OCI-LY1 (cell line): ENCODE measurements around the gene PHOSPHO1.
A peak's percentile ranks its signal among the peaks of the same experiment; 100 is the strongest.

Experiments used
- H2AFZ ChIP-seq: fragments of 200-600 bp; sonication (generic), shearing (Covaris generic); 2 replicates; pipeline ENCODE4 v1.6.0; 2014; ENCODE audit warnings: antibody characterized with exemption, mild to moderate bottlenecking, low read length
- H3F3A ChIP-seq: fragments of 200-600 bp; sonication (generic), shearing (Covaris generic); 2 replicates; pipeline ENCODE4 v1.6.0; 2014; ENCODE audit warnings: mild to moderate bottlenecking, antibody characterized with exemption, low read length, moderate library complexity; ENCODE audit not compliant: insufficient read depth
- H3K27ac ChIP-seq: fragments of 200-600 bp; sonication (generic); 2 replicates; pipeline ENCODE4 v1.5.1; 2014; ENCODE audit warnings: low read length, mixed run types, mild to moderate bottlenecking, low read depth; ENCODE audit not compliant: poor library complexity, severe bottlenecking
- H3K27me3 ChIP-seq: fragments of 200-600 bp; sonication (generic); 2 replicates; pipeline ENCODE4 v1.6.0; 2014; ENCODE audit warnings: antibody characterized with exemption, mild to moderate bottlenecking, low read length, moderate library complexity; ENCODE audit not compliant: insufficient read depth
- H3K36me3 ChIP-seq: fragments of 200-600 bp; sonication (generic); 2 replicates; pipeline ENCODE4 v1.6.1; 2014; ENCODE audit warnings: mild to moderate bottlenecking, antibody characterized with exemption, low read length, moderate library complexity, mixed read lengths; ENCODE audit not compliant: insufficient read depth
- H3K4me1 ChIP-seq: fragments of 200-600 bp; sonication (generic); 2 replicates; pipeline ENCODE4 v1.5.1; 2014; ENCODE audit warnings: mild to moderate bottlenecking, low read length, moderate library complexity; ENCODE audit not compliant: insufficient read depth, severe bottlenecking
- H3K4me2 ChIP-seq: fragments of 200-600 bp; sonication (generic), shearing (Covaris generic); 2 replicates; pipeline ENCODE4 v1.6.1; 2014; ENCODE audit warnings: low read length
- H3K4me3 ChIP-seq: fragments of 200-600 bp; sonication (generic); 2 replicates; pipeline ENCODE4 v1.5.1; 2014; ENCODE audit warnings: low read length, low read depth, mild to moderate bottlenecking, mixed read lengths; ENCODE audit not compliant: poor library complexity, severe bottlenecking
- H3K79me2 ChIP-seq: fragments of 200-600 bp; shearing (Covaris generic); 2 replicates; pipeline ENCODE4 v1.6.1; 2016; ENCODE audit warnings: mixed run types, low read length, mixed read lengths; ENCODE audit not compliant: insufficient read depth
- H3K9ac ChIP-seq: fragments of 200-600 bp; sonication (generic), shearing (Covaris generic); 2 replicates; pipeline ENCODE4 v1.6.1; 2014; ENCODE audit warnings: mild to moderate bottlenecking, low read length, mixed read lengths
- H3K9me2 ChIP-seq: fragments of 200-600 bp; sonication (generic), shearing (Covaris generic); 2 replicates; pipeline ENCODE4 v1.6.1; 2014; ENCODE audit warnings: low read depth, mild to moderate bottlenecking, low read length, mixed read lengths
- H3K9me3 ChIP-seq: fragments of 200-600 bp; shearing (Covaris generic); 2 replicates; pipeline ENCODE4 v1.6.1; 2014; ENCODE audit warnings: low read length, mixed read lengths
- H4K20me1 ChIP-seq: fragments of 200-600 bp; sonication (generic), shearing (Covaris generic); 2 replicates; pipeline ENCODE4 v1.6.0; 2016; ENCODE audit warnings: mild to moderate bottlenecking, low read length; ENCODE audit not compliant: insufficient read depth
- CTCF ChIP-seq: fragments of 200-600 bp; sonication (generic), shearing (Covaris generic); IDR thresholded peaks from 2 replicates; pipeline ENCODE4 v1.5.1; 2017; ENCODE audit warnings: mild to moderate bottlenecking, antibody characterized with exemption, low read length, moderate library complexity, mixed read lengths
- EZH2 ChIP-seq: fragments of 200-600 bp; sonication (generic), shearing (Covaris generic); IDR thresholded peaks from 2 replicates; pipeline ENCODE4 v1.8.0; 2017; ENCODE audit warnings: borderline replicate concordance, mixed run types, mild to moderate bottlenecking, antibody characterized with exemption, low read length, moderate library complexity, mixed read lengths

Gene PHOSPHO1

GRCh38 chr17:49229805-49230600, 584 bp downstream of the PHOSPHO1 start:
- Histone ChIP-seq H3F3A (no peaks in the 10 kb centered on the region), H3K79me2 (no peaks in the 10 kb centered on the region), H3K4me1 (peaks cover 13% of the 10 kb centered on the region), H3K9ac (no peak overlapping the region; the same call in 1 of the 2 replicates), H3K9me3 (no peaks in the 10 kb centered on the region), H4K20me1 (no peaks in the 10 kb centered on the region), H3K4me3 (peak overlapping the region; percentile 61), H3K4me2 (peak overlapping the region; percentile 88), H3K9me2 (no peaks in the 10 kb centered on the region), H3K36me3 (no peaks in the 10 kb centered on the region), H2AFZ (no peak overlapping the region), H3K27me3 (no peaks in the 10 kb centered on the region; the same call in 1 of the 2 replicates), H3K27ac (no peak overlapping the region)
- TF ChIP-seq CTCF: no peak
- TF ChIP-seq EZH2: no peak

- Histone ChIP-seq H3K9ac (no peak overlapping the region), H3K4me2 (no peak overlapping the region), H3K27ac (no peak overlapping the region), H4K20me1 (no peaks in the 10 kb centered on the region), H3K9me2 (no peaks in the 10 kb centered on the region), H3K36me3 (no peaks in the 10 kb centered on the region), H3K79me2 (no peaks in the 10 kb centered on the region), H3F3A (no peaks in the 10 kb centered on the region), H3K9me3 (no peaks in the 10 kb centered on the region), H3K4me1 (peaks cover 20% of the 10 kb centered on the region), H2AFZ (no peak overlapping the region), H3K27me3 (no peaks in the 10 kb centered on the region; the same call in 1 of the 2 replicates), H3K4me3 (no peak overlapping the region)
- TF ChIP-seq EZH2: no peak
- TF ChIP-seq CTCF: no peak
Measured at GRCh38 chr17:49229076-49229804, 1.3 kb downstream of the PHOSPHO1 start.

GRCh38 chr17:49227436-49228261, 2.9 kb downstream of the PHOSPHO1 start:
- peaks cover 6% of the 10 kb centered on the region for H3K36me3 ChIP-seq
- no peaks in the 10 kb centered on the region for H3K9me3 ChIP-seq
- H3K4me3 ChIP-seq: no peak overlapping the region
- H3K4me1 ChIP-seq: peaks cover 35% of the 10 kb centered on the region
- H3K9ac ChIP-seq: no peak overlapping the region
- H3K4me2 ChIP-seq: no peak overlapping the region
- H3K27me3 ChIP-seq: no peaks in the 10 kb centered on the region; the same call in 1 of the 2 replicates
- H3K27ac ChIP-seq: no peak overlapping the region
- H2AFZ ChIP-seq: no peak overlapping the region
- no peaks in the 10 kb centered on the region for H4K20me1 ChIP-seq
- TF ChIP-seq CTCF (peak; percentile 82), EZH2 (no peak)
- no peaks in the 10 kb centered on the region for H3F3A ChIP-seq
- H3K79me2 ChIP-seq: no peaks in the 10 kb centered on the region
- H3K9me2 ChIP-seq: no peaks in the 10 kb centered on the region
